SK-N-SH (cell line): ENCODE data around the gene C2orf72.

ENCODE experiments used
- JUND ChIP-seq: IDR thresholded peaks from 2 replicates; pipeline ENCODE4 v1.4.0; 2012
- POLR2AphosphoS5 ChIP-seq: IDR thresholded peaks from 2 replicates; pipeline ENCODE4 v1.6.1; 2012; ENCODE audit warnings: low read depth, low read length
- REST ChIP-seq: IDR thresholded peaks from 2 replicates; pipeline ENCODE4 v1.6.1; 2012; ENCODE audit warnings: mild to moderate bottlenecking, low read depth, low read length, moderate library complexity
- USF1 ChIP-seq: IDR thresholded peaks from 2 replicates; pipeline ENCODE4 v1.4.0; 2012; ENCODE audit warnings: low read depth, borderline replicate concordance
- TF ChIP-seq, protein P1 (sequence below): fragments of 200-600 bp; sonication (generic); IDR thresholded peaks from 2 replicates; pipeline ENCODE4 v1.6.1; 2017; ENCODE audit warnings: antibody characterized with exemption, mild to moderate bottlenecking, moderate library complexity

DNA sequence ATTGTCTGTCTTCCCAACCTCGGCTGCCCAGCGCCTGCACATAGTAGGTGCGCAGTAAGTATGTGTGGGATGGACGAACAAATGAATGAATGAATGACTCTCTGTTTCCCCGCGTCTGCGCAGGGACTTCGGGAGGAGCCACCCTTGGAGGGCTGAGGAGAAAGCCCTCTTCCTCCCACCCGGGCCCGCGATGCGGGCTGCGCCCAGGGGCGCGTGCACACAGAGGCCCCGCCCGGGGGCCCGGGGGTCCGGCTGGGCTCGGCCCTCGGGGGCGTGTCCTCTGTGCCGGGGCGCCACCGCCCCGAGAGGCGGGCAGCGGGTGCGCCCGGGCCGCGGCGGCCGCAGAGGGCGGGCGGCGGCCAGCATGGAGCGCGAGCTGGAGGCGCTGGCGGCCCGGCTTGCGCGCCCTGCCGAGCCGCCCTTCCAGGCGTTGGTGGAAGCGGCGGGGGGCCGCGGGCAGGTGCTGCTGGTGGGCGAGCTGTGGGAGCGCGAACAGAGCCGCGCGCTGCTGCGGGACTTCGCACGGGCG is at the start of gene C2orf72:
- no peak for TF ChIP-seq POLR2AphosphoS5
- no peak for TF ChIP-seq REST
- TF ChIP-seq JUND, result no peak
- TF ChIP-seq USF1, result no peak
- TF ChIP-seq, protein P1, sequence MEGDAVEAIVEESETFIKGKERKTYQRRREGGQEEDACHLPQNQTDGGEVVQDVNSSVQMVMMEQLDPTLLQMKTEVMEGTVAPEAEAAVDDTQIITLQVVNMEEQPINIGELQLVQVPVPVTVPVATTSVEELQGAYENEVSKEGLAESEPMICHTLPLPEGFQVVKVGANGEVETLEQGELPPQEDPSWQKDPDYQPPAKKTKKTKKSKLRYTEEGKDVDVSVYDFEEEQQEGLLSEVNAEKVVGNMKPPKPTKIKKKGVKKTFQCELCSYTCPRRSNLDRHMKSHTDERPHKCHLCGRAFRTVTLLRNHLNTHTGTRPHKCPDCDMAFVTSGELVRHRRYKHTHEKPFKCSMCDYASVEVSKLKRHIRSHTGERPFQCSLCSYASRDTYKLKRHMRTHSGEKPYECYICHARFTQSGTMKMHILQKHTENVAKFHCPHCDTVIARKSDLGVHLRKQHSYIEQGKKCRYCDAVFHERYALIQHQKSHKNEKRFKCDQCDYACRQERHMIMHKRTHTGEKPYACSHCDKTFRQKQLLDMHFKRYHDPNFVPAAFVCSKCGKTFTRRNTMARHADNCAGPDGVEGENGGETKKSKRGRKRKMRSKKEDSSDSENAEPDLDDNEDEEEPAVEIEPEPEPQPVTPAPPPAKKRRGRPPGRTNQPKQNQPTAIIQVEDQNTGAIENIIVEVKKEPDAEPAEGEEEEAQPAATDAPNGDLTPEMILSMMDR, result no peak
